Inflammatory macrophage (primary cell): ENCODE data around the gene SPEG.
A peak's percentile ranks its signal among the peaks of the same experiment; 100 is the strongest.

ENCODE experiments used
- DNase-seq, 2 donors: peaks; one replicate each; pipeline ENCODE4 v3.0.0-alpha.2; 2020 to 2022

Gene SPEG

GRCh38 chr2:219445220-219445640, 10.6 kb downstream of the SPEG start:
- no peak for DNase-seq

GRCh38 chr2:219446101-219446504, 11.5 kb downstream of the SPEG start:
- no peak for DNase-seq

- DNase-seq: no peak
Observed at GRCh38 chr2:219446689-219447088, 12.0 kb downstream of the SPEG start.

DNA sequence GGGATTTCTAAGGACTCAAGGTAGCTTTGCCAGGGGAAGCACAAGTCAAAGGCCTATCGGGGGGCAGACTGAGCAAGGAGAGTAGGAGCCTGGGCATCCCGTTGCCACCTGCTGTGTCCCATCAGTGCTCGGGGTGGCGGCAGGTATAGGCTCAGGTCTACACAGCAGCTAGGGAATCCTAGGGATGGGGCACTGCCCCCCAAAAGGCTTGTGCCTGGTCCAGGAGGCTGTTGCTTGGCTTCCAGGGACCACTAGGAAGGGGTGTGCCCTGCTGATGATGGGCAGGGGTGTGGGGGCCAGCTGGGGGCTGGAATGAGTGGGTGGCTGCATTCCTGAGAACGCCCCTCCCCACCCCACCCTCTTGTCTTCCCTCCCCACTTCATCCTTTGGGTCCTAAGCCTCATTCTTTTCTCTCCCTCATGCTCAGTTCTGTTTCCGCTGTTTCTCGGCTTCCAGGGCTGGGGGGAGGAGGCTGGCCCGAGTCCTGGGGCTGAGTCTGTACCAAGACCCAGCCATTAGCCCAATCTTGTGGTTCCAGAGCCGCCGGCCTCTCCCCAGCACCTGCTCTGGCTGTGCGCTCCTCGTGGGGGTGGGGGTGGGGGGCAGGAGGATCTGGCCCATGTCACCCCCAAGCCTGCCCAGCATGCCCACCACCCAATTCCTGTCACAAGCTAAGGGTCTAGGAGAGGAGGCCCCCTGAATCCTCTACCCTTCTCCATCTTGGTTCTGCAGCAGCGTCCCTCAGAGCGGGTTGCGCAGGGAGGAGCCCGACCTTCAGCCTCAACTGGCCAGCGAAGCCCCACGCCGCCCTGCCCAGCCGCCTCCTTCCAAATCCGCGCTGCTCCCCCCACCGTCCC, 12.8 kb downstream of the SPEG start:
- no peak for DNase-seq

DNA sequence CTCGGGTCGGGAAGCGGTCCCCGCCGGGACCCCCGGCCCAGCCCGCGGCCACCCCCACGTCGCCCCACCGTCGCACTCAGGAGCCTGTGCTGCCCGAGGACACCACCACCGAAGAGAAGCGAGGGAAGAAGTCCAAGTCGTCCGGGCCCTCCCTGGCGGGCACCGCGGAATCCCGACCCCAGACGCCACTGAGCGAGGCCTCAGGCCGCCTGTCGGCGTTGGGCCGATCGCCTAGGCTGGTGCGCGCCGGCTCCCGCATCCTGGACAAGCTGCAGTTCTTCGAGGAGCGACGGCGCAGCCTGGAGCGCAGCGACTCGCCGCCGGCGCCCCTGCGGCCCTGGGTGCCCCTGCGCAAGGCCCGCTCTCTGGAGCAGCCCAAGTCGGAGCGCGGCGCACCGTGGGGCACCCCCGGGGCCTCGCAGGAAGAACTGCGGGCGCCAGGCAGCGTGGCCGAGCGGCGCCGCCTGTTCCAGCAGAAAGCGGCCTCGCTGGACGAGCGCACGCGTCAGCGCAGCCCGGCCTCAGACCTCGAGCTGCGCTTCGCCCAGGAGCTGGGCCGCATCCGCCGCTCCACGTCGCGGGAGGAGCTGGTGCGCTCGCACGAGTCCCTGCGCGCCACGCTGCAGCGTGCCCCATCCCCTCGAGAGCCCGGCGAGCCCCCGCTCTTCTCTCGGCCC, 13.6 kb downstream of the SPEG start:
- DNase-seq: no peak

DNA sequence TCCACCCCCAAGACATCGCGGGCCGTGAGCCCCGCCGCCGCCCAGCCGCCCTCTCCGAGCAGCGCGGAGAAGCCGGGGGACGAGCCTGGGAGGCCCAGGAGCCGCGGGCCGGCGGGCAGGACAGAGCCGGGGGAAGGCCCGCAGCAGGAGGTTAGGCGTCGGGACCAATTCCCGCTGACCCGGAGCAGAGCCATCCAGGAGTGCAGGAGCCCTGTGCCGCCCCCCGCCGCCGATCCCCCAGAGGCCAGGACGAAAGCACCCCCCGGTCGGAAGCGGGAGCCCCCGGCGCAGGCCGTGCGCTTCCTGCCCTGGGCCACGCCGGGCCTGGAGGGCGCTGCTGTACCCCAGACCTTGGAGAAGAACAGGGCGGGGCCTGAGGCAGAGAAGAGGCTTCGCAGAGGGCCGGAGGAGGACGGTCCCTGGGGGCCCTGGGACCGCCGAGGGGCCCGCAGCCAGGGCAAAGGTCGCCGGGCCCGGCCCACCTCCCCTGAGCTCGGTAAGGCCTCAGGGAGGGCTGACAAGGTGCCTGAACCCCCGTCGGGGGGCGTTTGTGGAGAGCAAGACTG, 14.2 kb downstream of the SPEG start:
- DNase-seq: no peak

DNA sequence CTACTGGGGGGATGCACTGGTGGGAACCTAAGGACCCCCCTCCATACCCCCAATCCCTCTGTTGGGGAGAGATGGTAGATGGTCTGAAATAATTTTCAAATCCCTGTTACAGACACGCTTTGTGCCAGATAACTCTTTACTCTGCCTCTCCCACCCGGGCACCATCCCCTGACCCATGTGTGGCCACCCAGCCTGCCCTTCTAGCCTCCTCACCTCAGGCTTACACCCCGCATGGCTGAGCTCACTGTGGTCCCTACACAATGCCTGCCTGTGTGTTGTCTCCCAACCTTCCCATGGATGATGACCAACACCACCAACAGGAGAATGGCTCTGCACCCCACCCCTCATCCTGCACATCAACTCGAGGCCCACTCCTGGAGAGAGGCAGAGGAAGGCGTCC, 15.0 kb downstream of the SPEG start:
- DNase-seq: no peak

- no peak for DNase-seq
Observed at GRCh38 chr2:219451661-219452360, 17.2 kb downstream of the SPEG start.

- DNase-seq: no peak
Observed at GRCh38 chr2:219452361-219453317, 18.0 kb downstream of the SPEG start.

- no peak for DNase-seq
Observed at GRCh38 chr2:219453671-219454590, 19.3 kb downstream of the SPEG start.

- DNase-seq: peak; percentile 14 to 54
Observed at GRCh38 chr2:219455581-219455980, 20.9 kb downstream of the SPEG start.

- peak; percentile 56 to 85 for DNase-seq
Observed at GRCh38 chr2:219457784-219458369, 23.2 kb downstream of the SPEG start.

DNA sequence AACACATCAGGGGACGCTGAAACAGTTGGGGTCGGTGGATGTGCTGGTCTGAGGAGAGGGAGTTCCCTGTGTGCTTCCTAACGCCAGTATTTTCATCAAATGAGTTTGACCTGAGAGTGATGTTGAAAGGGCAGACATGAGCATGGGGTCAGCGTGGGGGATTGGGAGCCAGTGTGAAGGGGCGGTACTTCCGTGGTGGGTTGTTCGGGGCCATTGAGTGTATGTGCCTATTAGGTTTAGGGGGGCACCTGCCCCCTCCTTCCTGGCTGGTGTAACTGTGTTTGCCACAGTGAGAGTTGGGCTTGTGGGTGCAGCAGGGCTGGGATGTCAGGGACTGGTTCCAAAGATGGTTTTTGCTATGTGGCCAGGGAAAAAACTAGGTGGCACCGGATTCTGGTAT, 24.4 kb downstream of the SPEG start:
- no peak for DNase-seq

DNA sequence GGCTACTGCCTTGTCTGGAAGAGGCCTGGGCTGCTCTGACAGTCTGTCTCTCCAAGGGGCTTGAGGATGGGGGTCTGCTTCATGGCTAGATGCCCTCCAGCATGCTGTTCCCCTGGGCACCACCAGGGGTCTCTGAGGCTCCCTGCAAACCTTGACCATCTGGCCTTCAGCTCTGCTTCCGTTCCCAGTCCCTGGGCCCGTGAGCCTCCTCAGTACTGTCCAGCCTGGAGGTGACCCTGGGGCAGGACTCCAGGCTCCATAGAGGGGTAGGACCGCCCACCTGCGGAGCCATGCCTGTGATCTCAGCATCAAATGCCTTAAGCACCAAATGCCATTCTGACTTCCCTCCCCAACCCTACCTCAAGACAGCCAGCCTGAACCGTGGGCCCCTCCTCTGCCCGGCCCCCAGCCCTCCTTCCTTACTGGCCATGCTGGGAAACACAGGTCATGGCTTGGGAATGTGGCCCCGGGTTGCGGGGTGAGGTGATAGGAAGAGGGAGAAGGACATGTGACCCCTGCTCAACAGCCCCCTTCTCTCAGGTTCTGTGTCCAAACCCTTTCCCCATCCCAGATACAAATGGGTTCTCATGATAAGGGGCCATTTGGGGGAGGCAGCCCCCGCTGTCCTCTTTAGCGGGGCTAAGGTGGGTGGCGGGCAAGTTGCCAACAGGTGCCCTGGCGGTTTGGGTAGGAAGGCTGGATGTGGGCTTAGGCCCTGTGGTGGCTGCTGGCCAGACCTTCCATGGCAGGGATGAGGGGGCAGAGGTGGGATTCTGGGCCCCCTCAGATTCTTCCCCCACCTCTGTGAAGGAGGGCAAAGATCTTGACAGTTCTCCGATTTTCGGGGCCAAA, 25.0 kb downstream of the SPEG start:
- peak; percentile 33 to 57 for DNase-seq

DNA sequence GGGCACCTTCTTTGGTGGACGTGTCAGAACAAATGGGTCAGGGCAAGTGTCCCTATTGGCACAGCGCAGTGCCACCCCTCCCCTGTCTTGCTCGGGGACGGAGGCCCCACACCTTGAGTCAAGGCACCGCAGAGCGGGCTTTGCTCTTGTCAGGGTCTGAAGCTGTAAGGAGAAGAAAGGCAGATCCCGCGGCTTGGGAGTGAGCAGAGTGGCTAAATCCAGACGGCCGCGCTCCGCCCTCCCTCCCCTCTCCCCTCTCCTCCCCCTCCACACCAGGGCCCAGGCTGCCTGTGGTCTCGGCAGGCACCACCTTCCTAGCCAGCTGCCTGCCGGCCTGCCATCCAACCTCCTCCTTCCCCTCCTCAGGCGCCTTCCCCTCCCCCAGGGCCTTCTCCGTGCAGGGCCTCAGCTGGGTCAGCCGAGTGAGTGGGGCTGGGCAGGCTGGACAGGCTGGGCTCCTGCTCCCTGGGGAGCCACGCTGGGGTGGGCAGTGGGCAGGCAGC, 25.8 kb downstream of the SPEG start:
- no peak for DNase-seq

DNA sequence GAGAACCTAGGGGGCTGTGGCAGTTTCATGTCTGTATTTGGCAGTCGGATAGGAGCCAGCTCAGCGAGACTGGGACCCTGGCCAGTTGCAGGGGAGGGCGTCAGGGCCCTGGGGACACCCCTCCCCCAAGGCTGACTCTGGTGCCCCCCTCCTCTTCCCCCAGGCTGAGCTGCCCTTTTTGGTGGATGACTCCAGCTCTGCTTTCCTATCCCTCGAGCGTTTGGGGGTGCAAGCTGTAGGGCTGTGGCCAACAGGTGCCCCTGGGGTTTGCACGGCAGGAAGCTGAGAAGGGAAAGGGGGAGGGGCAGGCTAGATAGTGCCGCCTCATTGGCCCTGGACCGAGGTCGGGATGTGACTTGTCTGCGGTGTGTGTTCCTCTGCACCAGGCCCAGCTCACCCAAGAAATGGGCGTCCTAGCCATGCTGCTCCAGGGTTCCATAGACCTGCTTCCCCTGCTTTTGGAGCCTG, 26.4 kb downstream of the SPEG start:
- no peak for DNase-seq

DNA sequence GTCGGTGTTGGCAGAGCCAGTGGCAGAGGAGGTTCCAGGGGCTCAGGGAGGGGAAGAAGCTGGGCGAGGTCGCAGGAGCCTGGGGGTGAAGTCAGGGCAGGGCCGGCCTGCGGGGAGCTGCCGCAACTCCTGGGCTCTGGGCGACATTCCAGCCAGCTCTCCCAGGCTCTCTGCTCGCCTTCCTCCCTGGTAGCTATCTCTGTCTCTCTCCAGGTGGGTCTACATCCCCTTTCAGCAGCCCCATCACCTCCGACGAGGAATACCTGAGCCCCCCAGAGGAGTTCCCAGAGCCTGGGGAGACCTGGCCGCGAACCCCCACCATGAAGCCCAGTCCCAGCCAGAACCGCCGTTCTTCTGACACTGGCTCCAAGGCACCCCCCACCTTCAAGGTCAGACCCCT, 27.0 kb downstream of the SPEG start:
- DNase-seq: no peak

- DNase-seq: no peak
Observed at GRCh38 chr2:219462349-219462748, 27.7 kb downstream of the SPEG start.
